Eye (tissue), 1 donor: ENCODE results near the gene DPYD.

Experiments used
- DNase-seq: peaks from one replicate; pipeline ENCODE4 v3.0.0-alpha.2; 2015

The DPYD gene

DNA sequence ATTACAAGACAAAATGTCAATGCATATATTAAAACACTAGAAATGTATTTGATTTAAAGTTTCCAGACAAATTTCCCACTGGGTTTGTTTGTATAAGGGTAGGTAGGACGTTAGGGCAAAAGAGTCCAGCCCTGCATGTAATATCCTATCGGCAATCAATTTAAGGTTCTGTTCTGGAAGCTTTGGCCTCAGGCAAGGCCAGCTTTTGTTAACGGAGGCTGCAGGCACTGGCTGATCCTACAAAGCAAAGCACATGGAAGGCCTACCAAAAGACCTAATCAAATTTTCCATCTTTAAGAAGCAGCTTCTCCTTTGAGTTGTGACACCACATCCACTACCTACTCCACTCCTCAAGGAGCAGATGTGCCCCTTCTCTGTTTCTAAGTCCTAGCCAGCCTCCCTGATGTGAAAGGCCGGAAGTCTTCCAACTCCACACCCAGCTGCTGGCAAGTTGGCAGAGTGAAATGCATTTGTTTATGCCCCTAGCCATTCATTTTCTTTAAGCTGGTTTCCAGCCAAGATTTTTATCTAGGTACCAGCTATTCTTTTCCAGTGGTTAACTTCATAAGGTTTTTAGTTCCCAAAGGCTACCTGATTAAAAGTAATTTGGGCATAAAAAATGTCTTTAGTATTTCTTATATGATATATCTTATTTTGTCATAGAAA lies 746.7 kb downstream of the DPYD start:
- no peak for DNase-seq

DNA sequence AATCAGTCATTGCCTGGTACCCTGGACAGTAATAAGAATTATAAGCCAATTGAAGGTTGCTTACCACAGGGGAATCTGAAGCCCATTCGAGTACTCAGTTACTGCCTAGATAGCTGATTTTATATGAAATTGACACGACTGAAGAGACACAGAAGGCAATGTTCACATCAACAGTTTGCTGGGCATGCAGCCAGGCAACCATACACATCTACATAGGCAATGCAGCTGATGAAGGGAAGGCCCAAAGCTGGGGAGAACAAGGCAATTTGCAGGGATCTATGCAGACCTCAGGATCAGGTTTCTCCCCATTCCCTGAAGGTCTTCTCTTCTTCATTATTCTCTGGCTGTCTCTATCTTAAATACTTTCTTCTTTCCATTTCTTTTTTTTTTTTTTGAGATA lies 750.5 kb downstream of the DPYD start:
- no peak for DNase-seq

DNA sequence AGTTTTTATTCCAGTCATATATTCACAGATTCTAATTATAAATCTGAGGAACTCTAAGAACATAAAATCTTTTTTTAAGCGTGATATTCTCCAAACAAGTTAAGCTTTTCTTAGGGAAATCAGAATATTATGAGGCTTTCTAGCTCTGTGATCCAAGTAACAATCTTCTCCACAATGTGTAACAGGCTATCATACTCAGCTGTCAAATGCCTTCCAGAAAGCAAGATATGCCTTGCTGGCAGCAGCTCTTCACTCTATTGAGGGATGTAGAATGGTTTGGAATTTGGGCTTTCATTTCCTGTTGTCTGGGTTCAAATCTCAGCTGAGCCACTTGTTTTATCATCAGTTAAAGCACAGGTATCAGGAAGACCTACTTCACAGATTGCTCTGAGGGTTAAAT lies 752.8 kb downstream of the DPYD start:
- no peak for DNase-seq

DNA sequence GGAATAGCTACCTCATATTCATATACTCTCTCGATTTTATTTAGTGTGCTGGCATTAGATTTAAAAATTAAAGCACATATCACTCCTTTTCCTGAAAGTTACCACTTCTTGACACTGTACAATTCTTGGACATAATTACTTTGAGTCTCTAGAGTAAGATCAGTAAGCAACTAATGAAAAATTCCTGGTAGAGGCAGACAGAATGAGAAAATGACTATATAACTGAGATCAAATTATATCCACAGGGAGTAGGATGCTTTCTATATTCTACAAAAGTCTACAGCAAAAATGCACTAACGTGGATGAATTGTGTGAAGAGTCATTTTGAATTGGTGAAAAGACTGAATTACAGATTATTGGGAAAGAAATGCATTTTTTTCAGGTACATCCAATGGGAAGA lies 753.6 kb downstream of the DPYD start:
- DNase-seq, result no peak

DNA sequence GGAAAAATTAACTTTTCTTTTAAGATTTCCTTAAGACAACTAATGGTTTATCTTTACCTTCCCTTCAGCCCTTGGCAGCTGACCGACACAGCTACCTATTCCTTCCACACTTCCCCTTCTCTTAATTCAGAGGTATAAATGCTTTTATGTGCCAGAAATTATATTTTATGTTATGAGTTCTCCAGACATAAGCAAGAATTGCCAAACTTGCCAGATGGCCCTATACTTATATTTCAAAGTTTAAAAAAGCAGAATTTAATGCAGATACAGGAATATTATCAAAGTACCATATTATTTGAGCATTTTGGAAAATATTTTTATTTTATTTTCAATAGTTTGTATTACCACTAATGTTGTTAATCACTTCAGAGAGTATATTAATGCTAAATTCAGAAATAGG lies 754.2 kb downstream of the DPYD start:
- no peak for DNase-seq

DNA sequence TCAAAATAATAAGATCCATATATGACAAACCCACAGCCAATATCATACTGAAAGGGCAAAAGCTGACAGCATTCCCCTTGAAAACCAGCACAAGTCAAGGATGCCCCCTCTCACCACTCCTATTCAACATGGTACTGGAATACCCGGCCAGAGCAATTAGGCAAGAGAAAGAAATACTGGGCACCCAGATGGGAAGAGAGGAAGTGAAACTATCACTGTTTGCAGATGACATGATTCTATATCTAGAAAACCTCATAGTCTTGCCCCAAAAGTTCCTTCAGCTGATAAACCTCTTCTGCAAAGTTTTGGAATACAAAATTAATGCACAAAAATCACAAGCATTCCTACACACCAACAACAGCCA lies 756.6 kb downstream of the DPYD start:
- DNase-seq, result no peak

DNA sequence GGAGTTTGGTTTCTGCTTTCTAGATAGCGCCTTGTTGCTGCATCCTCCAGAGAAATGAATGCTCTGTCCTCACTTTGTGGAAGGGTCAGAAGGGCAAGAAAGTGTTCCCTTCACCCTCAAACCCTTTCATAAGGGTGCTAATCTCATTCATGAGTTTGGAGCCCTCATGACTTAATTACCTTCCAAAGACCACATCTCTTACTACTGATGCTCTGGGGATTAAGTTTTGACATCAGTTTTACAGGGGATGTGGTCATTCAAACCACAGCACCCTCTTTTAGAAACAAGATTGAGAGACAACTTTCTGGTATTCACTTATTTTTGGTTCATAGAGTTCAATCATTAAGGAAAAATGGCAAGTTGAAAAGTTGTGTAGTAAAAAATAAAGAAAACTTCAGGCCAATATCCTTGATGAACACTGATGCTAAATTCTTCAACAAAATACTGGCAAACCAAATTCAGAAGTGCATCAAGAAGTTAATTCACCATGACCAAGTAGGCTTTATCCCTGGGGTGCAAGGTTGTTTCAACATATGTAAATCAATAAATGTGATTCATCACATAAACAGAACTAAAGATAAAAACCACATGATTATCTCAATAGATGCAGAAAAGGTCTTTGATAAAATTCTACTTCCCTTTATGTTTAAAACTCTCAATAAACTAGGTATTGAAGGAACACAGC lies 757.1 kb downstream of the DPYD start:
- no peak for DNase-seq

DNA sequence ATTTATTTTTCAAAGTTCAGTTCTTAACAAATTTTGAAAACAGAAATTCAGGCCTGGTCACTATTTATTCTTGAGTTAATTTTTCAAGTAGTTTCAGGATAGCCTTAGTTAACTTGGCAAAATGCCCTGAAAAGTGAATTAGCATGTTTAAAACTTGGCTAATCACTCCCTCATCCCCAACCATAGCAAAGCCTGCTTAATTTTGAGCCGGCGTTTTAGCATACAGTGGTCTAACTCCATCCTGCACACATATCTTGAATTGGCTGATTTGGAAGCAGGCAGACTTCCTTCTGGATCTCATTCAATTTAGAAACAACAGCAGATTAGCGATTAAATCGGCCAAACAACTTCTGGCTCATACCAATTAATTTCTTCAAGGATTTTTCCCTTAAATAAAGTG lies 760.0 kb downstream of the DPYD start:
- DNase-seq, result peak; percentile 33

DNA sequence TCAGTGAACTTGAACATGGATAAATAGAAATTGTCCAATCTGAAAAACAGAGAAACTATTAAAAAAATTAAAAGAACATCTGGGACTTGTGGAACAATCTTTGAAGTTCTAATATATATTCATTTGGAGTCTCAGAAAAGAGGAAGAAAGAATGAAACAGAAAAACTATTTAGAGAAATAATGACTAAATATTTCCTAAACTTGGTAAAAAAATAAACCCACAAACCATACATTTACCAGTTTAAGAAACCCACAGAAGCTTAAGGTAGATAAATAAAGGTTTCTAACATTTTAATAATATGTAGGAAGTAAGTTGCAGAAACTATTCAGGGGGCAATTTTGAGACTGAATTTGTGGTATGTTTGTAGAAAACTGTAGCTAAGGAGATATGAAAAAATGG lies 761.5 kb downstream of the DPYD start:
- DNase-seq, result no peak

DNA sequence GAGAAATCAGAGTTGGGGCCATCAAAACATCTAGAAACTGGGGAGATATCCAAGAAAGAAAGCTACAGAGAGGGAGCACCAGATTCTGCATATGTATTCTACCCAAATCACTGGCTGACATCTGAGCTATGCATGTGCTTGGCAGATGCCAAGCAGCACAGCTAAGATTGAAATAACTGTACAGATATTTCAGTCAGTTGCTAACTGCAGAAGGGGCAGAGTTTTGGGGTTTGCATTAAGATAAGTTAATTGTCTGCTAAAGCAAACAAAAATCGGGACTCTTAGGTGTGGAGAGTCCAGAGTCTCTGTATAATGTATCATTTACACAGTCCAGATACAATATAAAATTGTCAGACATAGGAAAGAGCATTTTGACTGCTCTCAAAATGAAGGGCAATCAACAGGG lies 762.1 kb downstream of the DPYD start:
- DNase-seq, result no peak

DNA sequence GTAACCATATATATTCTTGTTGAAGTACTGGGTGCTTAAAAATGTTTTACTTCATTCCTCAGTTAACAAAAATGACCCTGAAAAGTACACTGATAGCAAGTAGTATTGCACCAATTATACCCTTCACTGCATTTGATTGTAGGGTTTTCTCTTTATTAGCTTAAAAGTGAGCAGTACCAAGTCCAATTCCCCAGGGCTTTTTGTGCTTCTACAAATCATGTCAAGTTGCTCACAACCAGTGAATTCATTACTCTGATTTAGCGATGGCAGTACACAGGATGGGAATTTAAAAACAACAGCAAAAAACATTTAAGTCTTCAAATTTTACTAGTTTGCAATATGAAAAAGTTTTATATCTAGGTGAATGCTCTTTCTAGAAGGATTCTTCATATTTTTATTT lies 762.8 kb downstream of the DPYD start:
- peak; percentile 79 for DNase-seq

DNA sequence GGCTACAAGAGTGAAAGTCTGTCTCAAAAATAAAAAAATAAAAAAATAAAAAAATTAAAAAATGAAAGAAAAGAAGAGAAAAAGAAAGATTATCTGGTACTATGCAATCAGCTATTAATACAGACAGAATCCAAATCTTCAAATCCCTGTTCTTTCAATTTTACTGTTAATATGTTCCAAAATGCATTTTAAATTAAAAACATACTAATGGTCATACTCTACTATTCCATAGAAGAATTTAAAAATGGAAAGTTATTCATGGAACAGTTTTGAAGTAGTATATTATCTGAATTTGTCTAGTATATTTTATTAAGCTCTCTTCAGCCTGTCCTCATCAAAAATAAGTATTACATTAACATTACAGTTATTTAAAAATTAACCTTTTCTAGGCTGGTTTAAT lies 769.2 kb downstream of the DPYD start:
- no peak for DNase-seq

DNA sequence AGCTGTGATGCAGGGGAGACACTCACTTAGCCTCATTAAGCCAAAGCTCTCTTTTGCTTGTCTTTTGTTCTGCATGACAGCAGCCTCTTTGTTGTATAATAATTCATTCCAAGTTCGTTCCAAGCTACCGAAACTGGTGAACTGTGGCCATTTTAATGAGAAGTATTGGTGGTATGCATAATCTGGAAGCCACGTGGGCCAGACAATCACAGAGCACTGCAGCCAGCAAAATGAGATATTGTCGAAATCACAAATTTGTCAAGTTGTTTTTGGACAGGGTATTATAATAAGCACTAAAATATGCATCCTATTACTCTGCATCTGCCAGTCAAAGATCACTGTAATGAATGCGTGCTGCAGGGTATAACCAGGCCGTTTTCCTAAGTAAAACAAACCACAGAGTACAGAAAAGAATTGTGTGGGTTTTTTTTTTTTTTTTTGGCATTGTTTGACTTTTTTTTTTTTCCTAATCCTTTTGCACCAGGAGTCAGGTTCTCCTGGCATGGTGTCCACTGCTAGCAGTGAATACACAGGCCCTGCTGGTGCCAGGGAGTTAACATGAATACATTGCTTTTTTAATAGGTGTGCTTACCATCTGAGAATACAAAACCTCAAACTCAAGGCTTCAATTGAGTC lies 775.4 kb downstream of the DPYD start:
- peak; percentile 88 for DNase-seq

DNA sequence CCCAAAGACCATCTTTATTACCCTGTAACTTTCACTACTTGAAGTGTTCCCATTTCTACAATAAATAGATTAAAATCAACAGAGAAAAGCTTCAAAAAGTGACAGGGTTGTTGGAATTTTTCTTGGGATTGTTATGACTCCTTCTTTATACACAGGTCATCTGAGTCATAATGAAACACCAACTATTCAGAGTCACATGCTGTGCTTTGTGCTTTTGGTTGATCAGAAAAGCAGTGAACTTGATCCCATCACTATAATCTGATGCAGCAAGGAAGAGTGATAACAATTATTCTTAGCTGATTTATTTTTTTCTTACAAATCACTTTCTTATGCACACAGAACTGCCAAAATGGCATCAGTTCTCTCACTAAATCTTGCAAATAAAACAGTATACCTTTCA lies 776.3 kb downstream of the DPYD start:
- DNase-seq, result peak; percentile 55

DNA sequence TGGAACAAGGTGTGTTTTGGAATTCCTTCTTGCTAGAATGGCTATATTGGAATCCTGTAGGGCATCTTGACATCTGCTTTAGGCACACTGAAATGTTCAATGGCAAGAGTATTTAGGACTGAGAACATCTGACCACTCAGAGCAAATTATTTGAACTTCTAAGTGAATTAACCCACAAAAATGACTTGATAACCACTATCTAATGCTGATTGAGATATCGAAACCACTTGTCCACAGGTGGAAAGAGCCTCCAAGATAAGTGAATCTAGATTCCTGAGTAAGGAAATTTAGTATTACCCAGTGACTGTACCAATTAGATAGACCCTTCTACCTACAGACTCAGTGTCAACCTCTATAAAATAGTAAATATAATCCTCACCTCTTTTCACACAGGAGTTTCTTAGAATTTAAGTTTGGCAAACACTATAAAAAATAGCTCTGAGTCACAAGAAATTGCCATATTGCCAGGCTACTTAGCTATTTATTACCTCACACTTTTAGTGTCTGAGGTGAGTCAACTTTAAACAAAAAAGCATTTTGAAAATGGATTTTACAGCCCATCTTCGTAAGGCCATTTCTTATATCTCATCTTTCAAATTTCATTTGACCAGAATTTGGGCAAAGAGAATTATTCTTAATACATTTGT lies 777.5 kb downstream of the DPYD start:
- no peak for DNase-seq

DNA sequence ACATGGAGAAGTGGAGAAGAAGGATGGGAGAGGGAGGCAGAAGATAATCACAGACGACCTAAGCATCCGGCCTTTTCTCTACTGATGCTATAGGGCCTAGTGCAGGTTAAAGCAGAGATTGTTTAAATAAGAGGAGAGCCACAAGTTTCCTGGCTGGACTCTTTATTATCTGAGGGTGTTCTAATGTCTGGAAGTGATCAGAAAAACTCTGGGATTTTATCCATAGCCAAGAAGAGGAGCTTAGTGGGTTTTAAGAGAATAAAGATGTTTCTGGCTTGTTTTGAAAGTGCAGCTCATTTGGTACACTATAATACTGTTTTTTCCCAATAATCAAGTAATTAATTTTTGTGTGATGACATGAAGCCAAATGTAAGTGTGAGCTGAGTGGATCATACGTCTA lies 780.2 kb downstream of the DPYD start:
- no peak for DNase-seq

DNA sequence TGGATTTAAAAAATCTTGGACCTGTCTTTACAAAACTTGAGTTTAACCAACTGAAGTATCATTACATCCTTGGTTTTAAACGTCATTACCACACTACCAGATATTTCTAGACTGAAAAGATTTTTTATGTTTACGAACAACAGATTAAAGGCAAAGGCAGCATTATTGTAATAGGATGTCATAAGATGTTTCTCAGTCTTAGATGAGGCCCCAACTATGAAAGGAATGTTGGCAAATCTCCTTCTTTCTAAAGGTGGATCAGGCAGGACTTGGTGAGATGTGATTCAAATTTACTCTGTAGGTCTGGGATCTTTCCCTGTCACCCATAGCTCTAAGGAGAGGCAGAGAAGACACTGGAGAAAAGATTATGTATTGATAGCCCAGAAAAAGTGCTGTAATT lies 781.3 kb downstream of the DPYD start:
- DNase-seq, result no peak

DNA sequence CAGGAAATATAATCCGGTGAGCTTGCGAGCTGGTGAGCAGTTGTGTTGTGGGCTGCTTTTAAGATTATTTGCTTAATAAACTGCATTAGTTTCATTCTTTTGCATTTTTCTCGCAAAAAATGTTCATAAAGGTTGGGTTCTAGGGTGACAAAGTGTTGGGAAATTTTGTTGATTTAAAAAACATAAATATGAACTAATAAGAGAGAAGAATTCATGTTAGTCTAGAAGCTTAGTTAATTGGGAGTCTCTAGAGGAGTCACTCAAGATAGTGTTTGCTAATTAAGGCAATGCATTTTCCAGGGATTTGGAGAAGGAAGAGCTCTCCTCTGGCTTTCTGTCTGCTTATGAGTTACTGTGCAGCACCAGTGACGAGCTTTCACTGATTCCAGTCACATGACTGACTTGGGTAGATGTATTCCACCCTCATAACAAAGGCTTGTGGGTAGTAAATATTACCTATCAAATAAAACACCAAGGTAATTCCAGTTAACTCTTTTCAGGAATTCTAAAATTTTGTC lies 782.3 kb downstream of the DPYD start:
- DNase-seq, result no peak

DNA sequence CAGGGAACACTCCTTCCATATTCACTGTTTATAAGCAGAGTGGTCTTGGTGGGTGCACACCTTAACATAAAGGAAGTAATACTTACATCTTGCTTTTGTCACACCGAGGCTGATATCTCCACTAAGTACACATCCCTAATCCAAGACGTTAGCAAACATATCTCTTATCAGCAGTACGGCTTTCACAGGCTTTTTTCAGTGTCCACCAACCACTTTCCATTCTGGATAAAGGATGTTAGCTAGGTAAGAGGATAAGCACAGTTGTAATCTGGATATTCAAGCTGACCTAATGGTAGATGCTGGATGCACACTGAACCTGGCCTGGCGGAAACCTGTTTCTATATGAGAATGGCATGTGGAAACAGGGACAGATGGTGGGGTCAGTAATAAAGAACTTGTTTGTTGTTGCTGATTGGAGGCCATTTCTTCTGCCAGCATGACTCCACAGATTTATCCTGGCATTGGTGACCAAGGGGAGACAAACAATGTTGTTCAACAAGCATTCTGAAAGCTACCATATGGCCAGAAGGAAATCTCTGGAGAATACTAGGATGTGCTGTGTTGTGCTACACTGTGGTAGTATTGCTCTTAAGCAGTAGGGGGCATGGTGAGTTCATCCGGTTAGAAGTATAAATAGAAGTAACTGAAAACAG lies 782.8 kb downstream of the DPYD start:
- DNase-seq, result peak; percentile 83

DNA sequence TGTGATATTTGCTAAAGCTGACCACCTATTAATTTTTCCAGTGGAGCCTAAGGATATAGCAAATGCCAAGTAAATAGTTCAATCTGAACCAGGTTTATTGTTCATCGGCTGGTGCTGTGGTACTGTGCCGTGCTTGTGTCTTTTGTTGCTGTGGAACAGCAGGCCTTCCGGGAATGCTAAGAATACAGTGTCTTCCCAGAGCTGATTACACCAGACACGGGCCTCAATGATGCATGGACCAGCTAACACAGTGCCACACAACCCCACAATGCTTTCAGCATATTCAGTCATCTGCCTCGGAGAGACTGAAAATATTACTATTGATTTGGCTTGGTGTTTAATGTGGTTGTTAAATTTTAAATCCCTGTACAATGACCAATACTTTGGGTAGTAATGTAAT lies 783.8 kb downstream of the DPYD start:
- no peak for DNase-seq

DNA sequence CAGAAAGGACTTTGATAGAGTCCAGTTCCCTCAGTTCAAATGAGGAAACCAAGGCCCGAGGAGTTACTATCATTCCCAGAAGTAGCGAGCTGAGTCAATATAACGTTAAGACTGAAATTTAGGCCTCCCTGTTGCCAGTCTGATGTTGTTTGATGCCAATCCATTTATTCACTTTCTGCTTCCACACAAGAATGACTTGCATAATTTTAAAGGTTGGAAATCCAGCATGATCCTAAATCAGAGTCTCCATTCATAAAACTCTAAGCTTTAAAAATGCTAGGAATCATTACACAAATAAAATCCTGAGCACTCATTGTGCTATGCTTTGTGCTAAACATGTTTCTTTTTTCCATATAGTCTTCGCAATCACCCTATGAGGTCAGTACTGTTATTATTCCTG lies 784.9 kb downstream of the DPYD start:
- no peak for DNase-seq

DNA sequence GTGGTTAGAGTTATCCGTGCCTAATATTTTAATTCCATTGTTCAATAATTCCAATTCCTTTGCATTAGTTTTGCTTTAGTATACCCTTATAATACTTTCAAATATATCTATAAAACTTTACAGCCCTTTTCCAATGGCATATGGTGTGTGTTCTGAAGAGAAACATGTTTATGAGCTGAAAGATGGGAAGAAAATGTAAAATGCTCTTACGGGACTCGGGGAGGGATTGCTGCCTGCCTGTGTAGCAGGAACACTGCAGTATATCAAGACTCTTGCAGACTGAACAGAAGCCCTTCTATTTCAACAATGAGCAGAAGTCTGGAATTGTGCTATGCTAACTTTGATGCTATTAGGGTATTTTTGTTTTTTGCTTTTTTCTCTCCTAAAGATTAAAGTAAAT lies 792.4 kb downstream of the DPYD start:
- no peak for DNase-seq

DNA sequence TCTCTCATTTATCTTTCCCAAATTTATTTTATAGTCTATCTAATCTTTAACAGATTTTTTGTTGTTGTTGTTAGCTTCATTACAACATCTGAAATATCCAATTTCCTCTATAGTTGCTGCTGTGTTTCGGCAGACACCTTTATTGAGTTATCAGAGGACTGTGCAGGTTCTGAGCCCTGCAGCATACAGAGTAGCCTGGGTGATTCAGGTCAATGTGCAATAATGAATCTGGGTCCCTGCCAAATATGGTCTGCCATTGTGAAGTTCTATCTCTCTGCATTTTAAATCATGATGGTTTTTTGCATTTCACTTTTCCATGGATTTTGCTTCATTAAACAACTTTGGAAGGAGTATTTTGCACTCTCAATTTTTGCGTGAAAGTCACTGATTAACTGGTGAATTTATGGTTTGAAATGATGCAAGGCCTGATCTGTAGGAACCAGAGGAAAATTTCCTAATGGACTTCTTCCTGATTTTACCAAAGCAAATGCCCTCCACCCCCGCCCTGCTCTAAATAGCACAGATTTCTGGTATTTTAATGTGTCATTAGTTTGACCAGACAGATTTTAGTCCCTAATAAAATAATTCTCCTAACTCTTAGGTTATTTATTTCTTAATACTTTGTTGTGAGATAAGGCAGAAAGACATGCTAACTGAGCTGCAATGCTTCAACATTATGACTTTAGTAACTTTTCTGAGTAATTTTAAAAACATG lies 797.0 kb downstream of the DPYD start:
- DNase-seq, result no peak
